OCI-LY1 (cell line): ENCODE results near the gene HORMAD2.

Source experiments
- EZH2 ChIP-seq: fragments of 200-600 bp; sonication (generic), shearing (Covaris generic); IDR thresholded peaks from 2 replicates; pipeline ENCODE4 v1.8.0; 2017; ENCODE audit warnings: borderline replicate concordance, mixed run types, mild to moderate bottlenecking, antibody characterized with exemption, low read length, moderate library complexity, mixed read lengths
- TF ChIP-seq, protein P1 (sequence below): fragments of 200-600 bp; sonication (generic), shearing (Covaris generic); IDR thresholded peaks from 2 replicates; pipeline ENCODE4 v1.5.1; 2017; ENCODE audit warnings: mild to moderate bottlenecking, antibody characterized with exemption, low read length, moderate library complexity, mixed read lengths

DNA sequence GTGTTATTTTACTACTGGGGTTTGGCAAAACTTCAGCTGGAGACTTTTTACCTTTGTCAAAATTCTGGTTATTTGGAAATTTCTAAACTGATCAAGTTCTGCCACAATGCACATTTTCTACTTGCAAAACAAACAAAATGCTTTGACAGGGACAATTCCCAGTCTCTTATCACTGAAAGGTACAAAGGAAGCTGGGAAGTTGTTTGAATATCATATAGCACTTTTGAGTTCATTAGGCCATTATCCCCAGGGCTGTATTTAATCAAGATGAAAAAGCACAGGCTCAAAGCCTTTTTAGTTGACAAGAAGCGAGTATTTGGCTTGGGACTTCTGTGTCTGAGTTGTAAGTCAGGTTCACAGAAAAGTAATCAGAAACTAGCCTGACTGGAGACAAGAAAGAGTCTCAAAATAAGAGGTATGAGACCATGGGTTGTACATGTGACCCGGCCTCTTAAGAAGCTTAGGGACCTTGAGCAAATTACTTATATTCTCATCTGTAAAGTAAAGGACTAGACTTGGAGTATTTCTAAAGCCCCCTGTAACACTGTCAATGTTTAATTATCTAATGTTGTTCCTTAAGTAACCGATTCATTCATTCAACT, 2.9 kb upstream of the HORMAD2 start:
- no peak for TF ChIP-seq EZH2
- TF ChIP-seq, protein P1, sequence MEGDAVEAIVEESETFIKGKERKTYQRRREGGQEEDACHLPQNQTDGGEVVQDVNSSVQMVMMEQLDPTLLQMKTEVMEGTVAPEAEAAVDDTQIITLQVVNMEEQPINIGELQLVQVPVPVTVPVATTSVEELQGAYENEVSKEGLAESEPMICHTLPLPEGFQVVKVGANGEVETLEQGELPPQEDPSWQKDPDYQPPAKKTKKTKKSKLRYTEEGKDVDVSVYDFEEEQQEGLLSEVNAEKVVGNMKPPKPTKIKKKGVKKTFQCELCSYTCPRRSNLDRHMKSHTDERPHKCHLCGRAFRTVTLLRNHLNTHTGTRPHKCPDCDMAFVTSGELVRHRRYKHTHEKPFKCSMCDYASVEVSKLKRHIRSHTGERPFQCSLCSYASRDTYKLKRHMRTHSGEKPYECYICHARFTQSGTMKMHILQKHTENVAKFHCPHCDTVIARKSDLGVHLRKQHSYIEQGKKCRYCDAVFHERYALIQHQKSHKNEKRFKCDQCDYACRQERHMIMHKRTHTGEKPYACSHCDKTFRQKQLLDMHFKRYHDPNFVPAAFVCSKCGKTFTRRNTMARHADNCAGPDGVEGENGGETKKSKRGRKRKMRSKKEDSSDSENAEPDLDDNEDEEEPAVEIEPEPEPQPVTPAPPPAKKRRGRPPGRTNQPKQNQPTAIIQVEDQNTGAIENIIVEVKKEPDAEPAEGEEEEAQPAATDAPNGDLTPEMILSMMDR: no peak
